GM18505 (cell line): ENCODE data around the gene RCOR3.

Experiments
- ATAC-seq: cut with Tn5 transposase; IDR thresholded peaks from one replicate; pipeline ENCODE4 v1.9.1; 2021; ENCODE audit not compliant: unreplicated experiment
- POLR2A ChIP-seq: IDR thresholded peaks from 4 replicates; pipeline ENCODE4 v1.6.1; 2011; ENCODE audit warnings: borderline replicate concordance; ENCODE audit not compliant: insufficient read depth, insufficient read length; ENCODE audit errors: extremely low read depth

The RCOR3 gene

GRCh38 chr1:211326528-211327345, 67.6 kb downstream of the RCOR3 start, which contains the start of gene TRAF5:
TSS of gene TRAF5 (plus strand) at chr1:211326833. CDS start at chr1:211353240, 26,407 bp downstream.
- ATAC-seq, result peak; percentile 41
- TF ChIP-seq POLR2A, result peak; percentile 70

DNA sequence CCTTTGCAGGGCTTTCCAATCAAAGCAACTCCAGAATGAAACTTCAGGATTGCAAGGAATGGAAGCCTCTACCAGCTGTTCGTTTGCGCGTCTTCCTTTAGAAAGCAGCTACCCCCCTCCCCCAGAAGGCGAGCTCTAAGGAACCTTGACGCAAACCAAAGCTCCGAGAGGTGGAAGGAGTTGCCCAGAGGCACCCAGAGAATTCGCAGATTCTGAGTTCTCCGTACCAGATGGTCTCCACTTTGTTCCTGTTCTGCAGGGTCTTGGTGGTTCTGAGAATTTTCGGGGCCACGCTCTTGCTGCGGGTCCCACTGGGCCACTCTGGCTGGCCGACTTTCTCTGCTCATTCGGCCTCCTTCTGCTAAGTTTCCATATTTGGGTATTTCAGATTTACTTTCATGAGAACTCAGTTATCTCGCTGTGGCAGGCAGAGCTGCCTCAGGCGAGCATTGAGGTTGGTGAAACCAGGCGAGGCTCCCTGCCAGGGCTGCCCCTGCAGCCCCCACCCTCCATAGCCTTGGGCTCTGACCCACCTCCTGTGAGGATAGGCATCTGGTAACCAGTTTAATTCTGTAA, 68.3 kb downstream of the RCOR3 start:
- no peak for ATAC-seq

DNA sequence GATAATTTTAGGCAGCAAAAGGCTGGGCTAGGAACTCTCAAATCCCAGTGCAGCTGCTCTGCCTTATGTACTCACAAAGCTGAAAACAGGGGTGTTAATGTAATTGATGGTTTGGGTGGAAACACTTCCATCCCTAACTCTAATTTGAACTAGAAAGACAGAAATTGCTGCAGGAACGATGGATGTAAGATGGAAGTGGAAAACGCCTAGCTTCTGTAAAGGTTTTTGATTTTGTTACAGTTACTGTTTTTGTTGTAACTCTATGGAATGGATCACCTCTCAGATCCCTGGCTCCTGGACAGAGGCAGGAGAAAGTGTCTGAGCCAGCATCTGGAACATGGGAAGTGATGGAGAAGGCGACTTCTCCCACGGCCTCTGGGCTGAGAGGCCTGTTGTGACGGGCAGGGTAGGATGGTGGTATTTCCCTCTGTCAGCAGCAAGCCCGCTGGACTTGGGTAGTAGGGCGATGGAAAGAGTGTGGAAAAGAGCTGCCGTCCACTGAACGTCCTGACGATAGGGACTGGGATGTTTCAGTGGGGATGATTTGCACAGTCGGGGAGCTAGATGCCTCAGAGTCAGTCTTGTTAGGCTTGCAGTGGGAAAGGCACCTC, 69.0 kb downstream of the RCOR3 start:
- ATAC-seq, result no peak
- TF ChIP-seq POLR2A, result no peak

More for the DNA sequence above, 68.3 kb downstream of the RCOR3 start:
- TF ChIP-seq POLR2A, result peak; percentile 71

DNA sequence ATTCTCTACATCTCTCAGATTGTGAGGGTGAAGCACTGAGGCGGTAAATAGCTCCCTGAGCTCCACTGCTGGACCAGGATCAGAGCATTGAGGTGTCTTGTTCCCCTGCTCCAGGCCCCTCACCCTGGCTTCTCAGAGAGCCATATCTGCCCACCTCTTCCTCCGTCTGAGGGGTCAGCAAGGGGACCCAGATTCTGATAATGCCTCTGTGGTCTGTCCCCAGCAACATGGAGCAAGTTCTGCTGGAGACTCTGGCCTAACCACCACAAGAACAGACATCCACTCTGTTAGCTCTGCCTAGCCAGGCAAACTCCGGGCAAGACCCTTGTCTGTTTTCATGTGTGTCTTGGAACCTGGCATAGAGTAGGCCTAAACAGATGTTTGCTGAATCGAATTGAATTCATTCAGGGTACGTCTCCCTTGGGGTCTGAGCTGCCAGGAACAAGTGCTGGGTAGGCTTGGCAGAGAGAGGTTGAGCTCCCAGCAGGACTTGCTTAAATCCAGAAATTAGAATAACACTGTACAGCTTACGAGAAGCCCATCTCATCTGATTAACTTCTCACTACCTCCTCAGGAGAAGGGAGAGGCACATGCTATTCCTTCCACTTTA, 69.8 kb downstream of the RCOR3 start:
- no peak for ATAC-seq
- TF ChIP-seq POLR2A, result no peak

GRCh38 chr1:211329764-211330201, 70.6 kb downstream of the RCOR3 start:
- peak; percentile 52 for ATAC-seq
- TF ChIP-seq POLR2A, result no peak

DNA sequence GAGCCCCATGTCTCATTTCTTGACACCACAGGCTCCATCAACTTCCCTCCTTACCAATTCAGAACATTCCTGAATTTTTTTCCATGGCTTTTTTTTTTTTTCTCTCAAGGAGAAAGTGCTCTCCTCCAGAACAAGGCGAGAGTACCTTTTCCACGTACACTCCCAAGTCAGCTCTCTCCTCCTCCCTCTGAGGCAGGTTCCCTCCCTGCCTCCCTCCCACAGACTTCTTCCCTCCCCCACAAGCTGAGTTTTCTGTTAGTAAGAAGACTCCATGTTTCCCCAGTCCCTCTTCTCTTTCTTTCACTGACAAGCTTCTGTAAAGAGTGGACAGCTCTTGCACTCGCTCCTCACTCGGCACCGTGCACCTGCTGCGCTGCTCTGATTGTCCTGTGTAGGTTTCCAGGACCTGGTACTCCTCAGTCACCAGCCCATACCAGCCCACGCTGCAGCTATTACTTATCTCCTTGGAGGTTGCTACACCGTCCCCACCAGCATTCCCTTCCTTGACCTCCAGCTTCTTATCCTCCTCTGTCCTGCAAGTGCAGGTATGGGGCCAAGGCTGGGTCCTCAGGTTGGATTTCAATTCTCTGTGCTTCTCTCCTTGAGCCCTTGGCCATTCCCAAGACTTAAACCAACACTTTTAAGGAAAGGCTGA, 71.2 kb downstream of the RCOR3 start:
- no peak for TF ChIP-seq POLR2A
- no peak for ATAC-seq

GRCh38 chr1:211331011-211331709, 72.0 kb downstream of the RCOR3 start:
- no peak for TF ChIP-seq POLR2A
- ATAC-seq, result no peak

DNA sequence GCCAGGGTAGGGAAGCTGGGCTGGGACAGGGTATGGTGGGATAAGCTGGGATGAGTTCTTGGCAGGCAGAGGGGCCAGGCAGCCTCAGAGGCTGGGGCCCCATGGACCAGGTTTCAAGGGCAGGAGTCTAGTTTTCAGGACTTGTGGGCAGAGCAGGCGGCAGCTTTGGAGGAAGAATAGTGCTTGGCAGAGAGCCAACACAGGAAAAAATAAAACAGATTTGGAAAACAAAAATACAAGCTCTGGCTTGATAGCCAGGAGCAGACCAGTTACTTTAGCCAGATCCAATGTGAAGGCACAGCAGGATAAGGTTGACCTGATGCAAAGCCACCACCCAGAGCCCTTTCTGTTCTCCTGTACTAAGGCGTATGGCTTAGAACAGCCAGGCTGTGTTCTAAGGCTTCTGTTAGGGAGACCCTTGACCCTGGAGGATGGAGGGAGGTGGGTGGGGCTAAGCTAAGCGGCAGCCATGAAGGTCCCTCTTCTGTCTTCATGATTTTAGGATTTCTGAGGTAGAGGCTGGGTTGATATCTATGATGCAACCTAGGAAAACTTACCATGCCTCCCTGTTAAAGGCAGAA, 73.0 kb downstream of the RCOR3 start:
- no peak for TF ChIP-seq POLR2A
- ATAC-seq, result no peak

- TF ChIP-seq POLR2A, result no peak
- ATAC-seq, result no peak
Observed at GRCh38 chr1:211332830-211333229, 73.7 kb downstream of the RCOR3 start.

DNA sequence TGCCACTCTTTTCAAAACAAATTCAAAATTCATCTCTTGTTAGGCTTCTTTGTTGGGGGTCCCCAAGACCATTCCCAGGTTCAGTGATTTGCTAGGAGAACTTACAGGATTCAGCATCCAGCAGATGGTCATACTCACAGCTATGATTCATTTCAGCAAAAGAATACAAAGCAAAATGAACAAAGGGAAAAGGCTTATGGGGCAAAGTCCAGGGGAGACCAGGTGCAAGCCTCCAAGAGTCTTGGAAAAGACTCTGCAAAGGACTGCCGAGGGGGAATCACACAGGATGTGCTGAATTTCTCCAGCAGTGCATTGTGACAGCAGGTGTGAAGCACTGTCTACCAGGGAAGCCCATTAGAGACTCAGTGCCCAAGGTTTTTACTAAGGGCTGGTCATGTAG, 74.7 kb downstream of the RCOR3 start:
- TF ChIP-seq POLR2A, result no peak

DNA sequence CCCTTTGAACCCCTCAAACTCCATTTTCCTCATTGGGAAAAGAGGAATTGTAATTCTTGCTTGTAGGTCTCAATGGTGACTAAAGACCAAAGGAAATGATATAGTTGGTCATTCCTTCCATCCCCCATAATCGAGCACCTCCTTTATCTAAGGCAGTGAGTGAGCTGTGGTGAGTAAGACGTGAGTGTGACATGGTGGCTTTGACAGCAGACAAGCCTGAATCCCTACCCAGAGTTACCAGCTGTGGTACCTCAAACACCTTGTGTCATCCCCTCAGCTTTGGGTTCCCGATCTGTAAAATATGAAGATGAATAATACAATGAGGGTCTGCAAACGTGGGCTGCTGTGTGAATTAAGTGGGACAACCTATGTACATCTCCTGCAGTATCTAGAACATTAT, 75.8 kb downstream of the RCOR3 start:
- no peak for TF ChIP-seq POLR2A
- ATAC-seq, result no peak

More for the DNA sequence above, 74.7 kb downstream of the RCOR3 start:
- no peak for ATAC-seq
